Kidney epithelial cell (primary cell): ENCODE data around the gene SLC16A1. TPM values are rescaled to one million over a fixed set of nuclear protein-coding genes. Genes with fewer than 3 reads are reported as not detected.

Experiments
- DNase-seq: peaks from one replicate; pipeline ENCODE4 v3.0.0-alpha.2; 2010; ENCODE audit warnings: low read depth
- H3K27me3 ChIP-seq: 2 replicates; pipeline ENCODE4 v1.6.0; 2011; ENCODE audit warnings: low read length; ENCODE audit not compliant: control insufficient read depth, insufficient read depth
- H3K36me3 ChIP-seq: 2 replicates; pipeline ENCODE4 v1.5.1; 2011; ENCODE audit warnings: low read length; ENCODE audit not compliant: control insufficient read depth, insufficient read depth
- H3K4me3 ChIP-seq: 2 replicates; pipeline ENCODE4 v1.5.1; 2011; ENCODE audit warnings: low read depth, mild to moderate bottlenecking, control low read depth, low read length
- total RNA-seq: library from RNA; depleted of rRNA; stranded (reverse); fragments of >200 nt; gene quantifications from 2 replicates; pipeline ENCODE4 v1.2.3, GENCODE V29; 2015
- TF ChIP-seq, protein P1 (sequence below): IDR thresholded peaks from 2 replicates; pipeline ENCODE4 v1.5.1; 2011; ENCODE audit warnings: mild to moderate bottlenecking, moderate library complexity, low read length, control low read depth, inconsistent platforms; ENCODE audit not compliant: insufficient read depth, poor library complexity, severe bottlenecking

The SLC16A1 gene
- total RNA-seq, 1 donor from 2014 or later = 93.6 TPM

DNA sequence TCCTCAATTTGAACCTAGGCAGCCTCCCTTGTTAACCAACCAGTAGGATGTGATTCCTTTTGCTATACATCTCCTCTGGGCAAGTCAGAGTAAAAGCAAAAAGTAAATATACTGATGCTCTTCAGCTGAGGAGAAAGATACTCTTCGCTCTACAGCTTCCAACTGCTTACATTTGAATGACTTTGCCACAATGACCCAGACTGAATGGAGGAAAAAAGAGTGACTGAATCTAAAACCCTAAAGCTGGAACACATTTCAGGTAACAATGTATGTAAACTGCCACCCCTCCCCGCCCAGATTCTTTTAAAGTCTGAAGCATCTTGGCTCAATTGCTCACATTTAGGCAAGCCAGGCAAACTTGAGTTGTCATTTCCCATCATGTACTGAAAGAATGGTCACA lies 46.1 kb downstream of the SLC16A1 start:
- H3K36me3 ChIP-seq = no peaks in the 10 kb centered on the region
- H3K27me3 ChIP-seq = no peaks in the 10 kb centered on the region
- TF ChIP-seq, protein P1, sequence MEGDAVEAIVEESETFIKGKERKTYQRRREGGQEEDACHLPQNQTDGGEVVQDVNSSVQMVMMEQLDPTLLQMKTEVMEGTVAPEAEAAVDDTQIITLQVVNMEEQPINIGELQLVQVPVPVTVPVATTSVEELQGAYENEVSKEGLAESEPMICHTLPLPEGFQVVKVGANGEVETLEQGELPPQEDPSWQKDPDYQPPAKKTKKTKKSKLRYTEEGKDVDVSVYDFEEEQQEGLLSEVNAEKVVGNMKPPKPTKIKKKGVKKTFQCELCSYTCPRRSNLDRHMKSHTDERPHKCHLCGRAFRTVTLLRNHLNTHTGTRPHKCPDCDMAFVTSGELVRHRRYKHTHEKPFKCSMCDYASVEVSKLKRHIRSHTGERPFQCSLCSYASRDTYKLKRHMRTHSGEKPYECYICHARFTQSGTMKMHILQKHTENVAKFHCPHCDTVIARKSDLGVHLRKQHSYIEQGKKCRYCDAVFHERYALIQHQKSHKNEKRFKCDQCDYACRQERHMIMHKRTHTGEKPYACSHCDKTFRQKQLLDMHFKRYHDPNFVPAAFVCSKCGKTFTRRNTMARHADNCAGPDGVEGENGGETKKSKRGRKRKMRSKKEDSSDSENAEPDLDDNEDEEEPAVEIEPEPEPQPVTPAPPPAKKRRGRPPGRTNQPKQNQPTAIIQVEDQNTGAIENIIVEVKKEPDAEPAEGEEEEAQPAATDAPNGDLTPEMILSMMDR = no peak
- no peak for DNase-seq
- no peak overlapping the region for H3K4me3 ChIP-seq

DNA sequence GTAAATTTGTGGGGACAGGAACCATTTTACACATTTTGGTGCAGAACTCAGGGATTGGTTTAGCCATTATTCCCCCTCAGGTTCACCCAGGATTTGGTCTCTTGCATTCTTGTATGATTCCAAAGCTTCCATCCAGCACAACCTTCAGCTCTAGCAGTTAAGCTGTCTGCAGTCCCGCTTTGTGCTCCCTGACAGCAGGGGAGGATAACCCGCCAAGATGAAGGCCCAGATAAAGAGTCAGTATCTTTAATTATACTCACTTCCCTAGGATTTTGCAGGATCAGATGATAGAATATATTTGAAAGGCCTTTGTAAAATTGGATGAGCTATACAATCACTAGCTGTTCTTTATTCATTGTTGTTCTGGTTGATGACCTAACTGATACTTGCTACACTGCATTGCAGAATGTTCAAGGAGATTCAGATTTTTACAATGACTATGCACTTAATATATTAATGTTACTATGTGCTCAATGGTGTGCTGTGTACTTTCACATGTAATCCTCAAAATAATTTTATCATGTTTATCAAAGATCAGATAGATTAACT lies 49.8 kb downstream of the SLC16A1 start:
- TF ChIP-seq, protein P1 = no peak
- Histone ChIP-seq H3K4me3 (no peak overlapping the region), H3K36me3 (no peaks in the 10 kb centered on the region), H3K27me3 (no peaks in the 10 kb centered on the region)
- DNase-seq = no peak

DNA sequence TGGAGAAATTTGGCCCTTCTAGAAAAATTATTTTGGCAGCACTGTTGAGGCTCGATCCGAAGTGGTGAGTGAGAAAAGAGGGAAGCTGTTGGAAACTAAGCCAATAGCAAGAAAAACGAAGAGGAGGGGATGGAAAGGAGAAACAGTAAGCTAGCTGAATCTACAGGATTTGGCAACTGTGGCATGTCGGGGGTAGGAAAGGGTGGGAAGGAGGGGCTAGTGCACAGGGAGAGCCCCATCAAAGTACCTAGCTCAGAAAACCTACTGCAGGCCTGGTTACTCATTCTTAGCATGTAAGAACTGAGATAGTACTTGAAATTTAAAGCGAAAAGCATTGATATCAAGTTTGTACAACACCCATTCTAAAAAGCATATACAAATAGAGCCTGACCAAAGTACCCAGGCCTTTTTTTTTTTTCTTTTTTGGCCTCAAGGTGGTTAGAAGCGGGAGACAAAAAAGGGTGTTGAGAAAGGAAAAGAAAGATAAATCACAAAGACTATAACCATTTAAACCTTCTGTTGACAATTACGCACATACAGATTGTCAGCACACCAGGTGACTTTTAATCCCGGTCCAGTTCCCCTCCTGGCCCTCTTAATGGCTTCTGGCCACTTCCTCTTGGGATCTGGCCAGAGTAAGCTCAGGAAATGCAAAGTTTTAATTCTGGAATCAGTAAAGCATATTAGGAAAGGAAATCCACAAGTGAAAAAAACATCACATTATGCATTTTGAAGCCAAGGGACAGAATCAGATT lies 50.4 kb downstream of the SLC16A1 start:
- TF ChIP-seq, protein P1 = no peak
- no peak for DNase-seq
- no peak overlapping the region for H3K4me3 ChIP-seq
- H3K27me3 ChIP-seq = no peaks in the 10 kb centered on the region
- H3K36me3 ChIP-seq = no peaks in the 10 kb centered on the region

DNA sequence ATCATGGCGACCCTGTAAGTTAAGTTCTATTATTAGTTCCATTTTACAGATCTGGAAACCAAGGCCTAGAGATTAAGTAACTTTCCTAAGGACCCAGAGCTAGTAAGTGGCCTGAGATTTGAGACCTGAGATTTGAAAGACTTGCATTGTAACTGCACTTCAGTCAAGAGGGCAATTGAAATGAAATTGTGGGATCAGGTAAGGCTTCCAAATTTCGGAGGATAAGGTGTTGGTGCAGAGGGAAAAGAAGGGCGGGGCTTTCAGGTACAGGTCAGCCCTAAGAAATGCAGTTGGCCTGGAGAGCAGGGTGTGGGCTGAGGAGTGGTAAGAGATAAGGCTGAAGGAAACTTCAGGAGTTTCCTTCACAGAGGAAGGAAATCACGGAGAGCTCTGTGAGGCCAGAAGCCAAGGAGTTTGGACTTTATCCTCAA lies 51.1 kb downstream of the SLC16A1 start:
- TF ChIP-seq, protein P1 = no peak
- no peak for DNase-seq
- Histone ChIP-seq H3K4me3 (no peak overlapping the region), H3K27me3 (no peaks in the 10 kb centered on the region), H3K36me3 (no peaks in the 10 kb centered on the region)

DNA sequence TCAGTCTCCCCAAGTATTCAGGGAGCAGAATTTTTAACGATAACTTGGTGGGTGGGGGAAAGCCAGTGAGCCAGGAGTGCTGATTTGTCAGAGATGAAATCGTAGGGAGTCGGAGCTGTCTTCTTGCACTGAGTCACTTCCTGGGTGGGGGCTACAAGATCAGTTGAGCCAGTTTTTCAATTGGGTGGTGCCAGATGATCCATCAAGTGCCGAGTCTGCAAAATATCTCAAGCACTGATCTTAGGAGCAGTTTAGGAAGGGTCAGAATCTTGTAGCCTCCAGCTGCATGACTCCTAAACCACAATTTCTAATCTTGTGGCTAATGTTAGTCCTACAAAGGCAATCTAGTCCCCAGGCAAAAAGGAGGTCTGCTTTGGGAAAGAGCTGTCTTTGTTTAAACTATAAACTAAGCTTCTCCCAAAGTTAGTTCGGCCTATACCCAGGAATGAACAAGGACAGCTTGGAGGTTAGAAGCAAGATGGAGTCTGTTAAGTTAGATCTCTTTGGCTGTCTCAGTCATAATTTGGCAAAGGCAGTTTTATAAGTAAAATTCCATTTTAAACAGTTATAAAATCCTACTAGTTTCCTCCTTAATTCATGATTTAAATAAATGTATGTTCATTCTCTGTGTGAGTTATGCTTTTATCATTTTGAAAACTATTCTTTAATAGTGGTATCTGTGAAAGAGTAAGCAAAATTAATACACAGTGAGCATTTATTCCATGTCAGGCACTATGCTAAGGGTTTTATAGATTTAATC lies 51.7 kb downstream of the SLC16A1 start:
- no peak for DNase-seq
- Histone ChIP-seq H3K36me3 (no peaks in the 10 kb centered on the region), H3K4me3 (no peak overlapping the region), H3K27me3 (no peaks in the 10 kb centered on the region)
- TF ChIP-seq, protein P1 = no peak
